ENCODE measurements around the gene SIGLEC1. TPM values are rescaled to one million over a fixed set of nuclear protein-coding genes. Genes with fewer than 3 reads are reported as not detected.

Gene SIGLEC1
- total RNA-seq, 2 experiments from 2014 or later: 0.03 TPM; not detected in 1

- H3K9me3 Mint-ChIP-seq: no peaks in the 10 kb centered on the region
- ChIA-PET CTCF (interaction anchor here (1.3 to 1.8 kb wide), 2 partner anchors 9 to 10 kb away, joined by 5 to 8 read pairs; no protein-coding TSS in a partner anchor), POLR2A (no interaction called here)
- DNase-seq: no peak
- peaks cover 1% of the 10 kb centered on the region for H3K27me3 Mint-ChIP-seq
- H3K27ac Mint-ChIP-seq: no peak overlapping the region
- H3K36me3 Mint-ChIP-seq (ENCODE audit: low read depth): no peaks in the 10 kb centered on the region
- H3K4me1 Mint-ChIP-seq: no peaks in the 10 kb centered on the region
- no peak overlapping the region for H3K4me3 Mint-ChIP-seq
These were observed 11.1 kb downstream of the SIGLEC1 start for GRCh38 chr20:3701061-3701998.

- Mint-ChIP-seq H3K9me3 (no peaks in the 10 kb centered on the region), H3K27ac (no peak overlapping the region), H3K36me3 (ENCODE audit: low read depth) (no peaks in the 10 kb centered on the region), H3K27me3 (no peaks in the 10 kb centered on the region), H3K4me1 (no peaks in the 10 kb centered on the region), H3K4me3 (no peak overlapping the region)
- CTCF ChIA-PET: interaction anchor here (1.2 kb wide), 1 partner anchor 12 kb away, joined by 3 read pairs; no protein-coding TSS in a partner anchor
- POLR2A ChIA-PET: no interaction called here
- DNase-seq: no peak
These were observed 13.4 kb downstream of the SIGLEC1 start for GRCh38 chr20:3699037-3699436.

GRCh38 chr20:3698591-3699001 lies 13.8 kb downstream of the SIGLEC1 start:
- H3K4me3 Mint-ChIP-seq: no peak overlapping the region
- no peaks in the 10 kb centered on the region for H3K9me3 Mint-ChIP-seq
- ChIA-PET POLR2A (no interaction called here), CTCF (interaction anchor here (1.0 to 1.2 kb wide), 2 partner anchors 9 to 13 kb away, joined by 3 read pairs; no protein-coding TSS in a partner anchor)
- no peak overlapping the region for H3K27ac Mint-ChIP-seq
- no peaks in the 10 kb centered on the region for H3K36me3 Mint-ChIP-seq (ENCODE audit: low read depth)
- no peak for DNase-seq
- no peaks in the 10 kb centered on the region for H3K27me3 Mint-ChIP-seq
- no peaks in the 10 kb centered on the region for H3K4me1 Mint-ChIP-seq

DNA sequence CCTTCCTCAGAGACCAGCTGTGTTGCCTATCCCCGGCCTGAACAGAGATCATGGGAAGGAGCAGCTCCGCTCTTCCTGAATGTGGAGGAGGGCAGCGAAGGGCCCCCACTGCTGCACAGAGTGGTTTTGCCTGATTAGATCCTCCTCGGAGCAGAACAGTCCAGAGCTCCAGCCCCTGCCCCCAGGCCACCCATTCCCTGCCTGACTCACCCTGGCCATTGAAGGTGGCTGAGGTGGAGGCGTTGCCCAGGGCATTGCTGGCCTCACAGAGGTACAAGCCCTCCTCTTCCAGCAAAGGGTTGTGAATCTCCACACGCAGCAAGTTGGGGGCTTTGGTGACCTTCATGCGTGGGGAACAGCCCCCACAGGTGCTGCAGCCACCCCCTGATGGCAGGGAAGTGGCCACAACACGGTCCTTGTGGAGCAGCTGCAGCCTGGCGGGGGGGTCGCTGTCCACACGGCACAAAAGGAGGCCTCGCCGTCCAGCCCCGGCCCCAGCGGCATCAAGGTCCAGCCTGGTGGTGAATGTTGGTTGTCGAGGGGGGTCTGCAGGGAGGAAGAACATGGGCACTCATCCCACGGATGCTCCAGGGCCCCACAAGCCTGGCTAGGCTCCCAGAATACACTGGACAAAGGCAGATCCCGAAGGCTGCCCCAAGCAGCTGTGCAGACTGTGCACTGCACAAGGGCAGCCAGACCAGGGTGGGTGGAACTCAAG lies 14.7 kb downstream of the SIGLEC1 start:
- ChIA-PET CTCF (interaction anchor here (1.0 to 1.4 kb wide), 3 partner anchors 10 to 38 kb away, joined by 3 read pairs; no protein-coding TSS in a partner anchor), POLR2A (no interaction called here)
- H3K36me3 Mint-ChIP-seq (ENCODE audit: low read depth): no peaks in the 10 kb centered on the region
- H3K27ac Mint-ChIP-seq: no peak overlapping the region
- DNase-seq: no peak
- no peaks in the 10 kb centered on the region for H3K4me1 Mint-ChIP-seq
- no peaks in the 10 kb centered on the region for H3K9me3 Mint-ChIP-seq
- H3K27me3 Mint-ChIP-seq: no peaks in the 10 kb centered on the region
- H3K4me3 Mint-ChIP-seq: no peak overlapping the region

DNA sequence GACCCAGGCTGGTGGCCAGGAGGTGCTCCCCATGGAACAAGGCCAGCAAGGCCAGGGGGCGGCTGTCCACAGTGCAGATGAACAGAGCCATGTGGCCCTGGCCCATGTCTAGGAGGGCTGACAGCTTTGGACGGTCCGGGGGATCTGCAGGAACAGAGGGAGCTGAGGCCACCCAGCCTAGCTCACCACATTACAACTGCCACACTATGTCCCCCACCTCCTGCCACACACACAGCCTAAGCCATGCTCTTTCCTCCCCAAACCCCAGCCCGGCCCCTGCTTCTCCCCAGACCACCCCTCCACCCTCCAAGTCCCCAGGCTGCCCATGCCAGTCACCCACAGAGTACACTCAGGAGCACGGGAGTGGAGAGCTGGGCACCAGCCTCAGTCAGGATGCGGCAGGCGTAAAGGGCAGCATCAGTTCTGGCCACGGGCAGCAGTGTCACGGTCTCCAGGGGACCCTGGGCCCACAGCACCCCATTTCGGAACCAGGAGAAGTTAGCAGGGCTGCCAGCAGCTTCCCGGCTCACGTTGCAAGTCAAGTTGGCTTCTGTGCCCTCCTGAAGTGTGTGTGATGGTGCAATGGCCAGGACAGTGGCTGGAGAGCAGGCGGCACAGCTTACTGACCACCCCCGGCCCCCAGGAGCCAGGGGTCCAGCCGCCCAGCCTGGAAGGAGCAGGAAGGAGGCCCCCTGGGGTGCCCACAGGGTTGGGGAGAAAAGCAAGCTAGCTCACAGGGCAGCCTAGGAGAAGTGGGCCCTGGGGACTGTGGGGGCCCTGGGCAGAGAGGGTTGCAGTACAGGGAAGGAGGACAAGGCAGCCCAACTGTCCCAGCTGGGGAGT lies 15.4 kb downstream of the SIGLEC1 start:
- H3K4me3 Mint-ChIP-seq: no peak overlapping the region
- ChIA-PET POLR2A (interaction anchor here (0.7 kb wide), 1 partner anchor 285 kb away, joined by 3 read pairs; no protein-coding TSS in a partner anchor), CTCF (interaction anchor here (0.6 to 1.5 kb wide), 8 partner anchors 14 to 450 kb away, joined by 3 to 7 read pairs (median 3); no protein-coding TSS in a partner anchor)
- no peak overlapping the region for H3K27ac Mint-ChIP-seq
- no peaks in the 10 kb centered on the region for H3K4me1 Mint-ChIP-seq
- no peaks in the 10 kb centered on the region for H3K9me3 Mint-ChIP-seq
- DNase-seq: no peak
- H3K36me3 Mint-ChIP-seq (ENCODE audit: low read depth): no peaks in the 10 kb centered on the region
- H3K27me3 Mint-ChIP-seq: no peaks in the 10 kb centered on the region

DNA sequence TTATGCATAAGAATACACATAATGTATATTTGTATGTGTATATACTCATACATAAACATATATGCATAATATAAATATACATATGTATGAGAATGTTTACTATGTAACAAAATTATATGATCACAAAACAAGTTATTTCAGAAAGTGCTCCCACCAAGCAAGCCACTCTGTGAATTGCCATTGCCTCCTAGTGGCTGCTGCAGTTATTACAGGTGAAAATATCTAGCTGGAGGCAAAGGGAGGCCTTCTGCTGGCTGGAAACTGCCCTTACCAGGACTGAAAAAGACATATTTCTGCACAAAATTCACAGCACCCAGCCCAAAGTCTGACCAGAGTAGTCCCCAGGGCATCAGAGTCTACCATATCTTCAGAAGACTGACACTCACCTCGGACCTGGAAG lies 16.2 kb downstream of the SIGLEC1 start:
- ChIA-PET CTCF (interaction anchor here (0.6 to 1.5 kb wide), 8 partner anchors 15 to 449 kb away, joined by 3 to 7 read pairs (median 3); no protein-coding TSS in a partner anchor), POLR2A (interaction anchor here (0.7 kb wide), 1 partner anchor 286 kb away, joined by 3 read pairs; no protein-coding TSS in a partner anchor)
- no peaks in the 10 kb centered on the region for H3K36me3 Mint-ChIP-seq (ENCODE audit: low read depth)
- no peak overlapping the region for H3K27ac Mint-ChIP-seq
- DNase-seq: no peak
- H3K27me3 Mint-ChIP-seq: no peaks in the 10 kb centered on the region
- no peaks in the 10 kb centered on the region for H3K9me3 Mint-ChIP-seq
- no peaks in the 10 kb centered on the region for H3K4me1 Mint-ChIP-seq
- no peak overlapping the region for H3K4me3 Mint-ChIP-seq

GRCh38 chr20:3694864-3695263 lies 17.5 kb downstream of the SIGLEC1 start:
- Mint-ChIP-seq H3K4me1 (no peaks in the 10 kb centered on the region), H3K9me3 (no peaks in the 10 kb centered on the region), H3K27me3 (no peaks in the 10 kb centered on the region), H3K4me3 (no peak overlapping the region), H3K36me3 (ENCODE audit: low read depth) (no peaks in the 10 kb centered on the region), H3K27ac (no peak overlapping the region)
- ChIA-PET CTCF (interaction anchor here (0.6 to 2.3 kb wide), 4 partner anchors 16 to 79 kb away, joined by 3 to 10 read pairs (median 4); no protein-coding TSS in a partner anchor), POLR2A (no interaction called here)
- DNase-seq: no peak

DNA sequence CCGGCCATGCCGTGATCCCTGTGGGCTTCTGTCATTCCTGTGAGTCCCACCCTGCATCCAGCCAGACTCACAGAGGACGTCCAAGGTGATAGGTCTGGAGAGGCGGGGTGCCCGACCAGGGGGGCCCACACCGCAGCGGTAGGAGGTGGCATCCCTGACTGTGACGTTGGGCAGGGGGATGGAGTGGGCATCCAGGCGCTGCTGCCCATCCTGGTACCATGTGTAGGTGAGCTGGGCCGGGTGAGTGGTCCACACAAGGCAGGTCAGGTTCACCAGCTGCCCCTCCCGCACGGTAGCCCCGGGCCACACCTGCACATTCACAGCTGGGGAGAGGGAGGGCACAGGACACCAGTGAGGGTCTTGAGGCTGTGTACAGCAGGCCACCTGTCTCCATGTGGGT lies 19.0 kb downstream of the SIGLEC1 start:
- Mint-ChIP-seq H3K27ac (no peak overlapping the region), H3K9me3 (no peaks in the 10 kb centered on the region), H3K4me3 (no peak overlapping the region), H3K27me3 (no peaks in the 10 kb centered on the region), H3K36me3 (ENCODE audit: low read depth) (no peaks in the 10 kb centered on the region), H3K4me1 (no peaks in the 10 kb centered on the region)
- CTCF ChIA-PET: interaction anchor here (0.6 to 1.4 kb wide), 2 partner anchors 11 to 17 kb away, joined by 4 to 5 read pairs; no protein-coding TSS in a partner anchor
- no peak for DNase-seq
- POLR2A ChIA-PET: no interaction called here

DNA sequence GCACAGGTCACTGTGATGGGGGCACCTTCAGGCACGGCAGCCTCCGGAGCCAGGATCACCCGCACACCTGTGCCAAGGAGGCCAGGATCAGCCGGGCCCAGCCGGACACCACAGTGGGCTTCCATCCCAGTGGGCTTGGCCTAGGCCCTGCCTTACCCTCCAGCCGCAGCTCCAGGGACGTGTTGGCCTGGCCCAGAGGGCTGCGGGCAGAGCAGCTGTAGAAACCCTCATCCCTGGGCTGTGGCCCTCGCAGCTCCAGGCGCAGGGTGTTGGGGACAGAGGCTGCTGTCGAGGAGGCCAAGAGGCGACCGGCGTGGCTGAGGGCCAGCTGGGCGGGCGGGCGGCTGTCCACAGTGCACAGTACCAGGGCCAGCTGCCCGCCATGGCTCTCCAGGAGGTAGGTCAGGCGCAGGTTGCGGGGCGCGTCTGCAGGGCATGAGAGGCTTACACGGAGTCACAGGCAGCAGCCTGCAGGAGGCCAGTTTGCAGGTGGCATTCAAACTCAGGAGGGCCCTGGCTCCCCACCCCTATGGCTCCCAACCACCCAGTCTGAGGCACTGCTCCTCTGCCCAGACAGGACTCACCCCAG lies 19.6 kb downstream of the SIGLEC1 start:
- ChIA-PET CTCF (interaction anchor here (0.6 kb wide), 1 partner anchor 10 kb away, joined by 5 read pairs; no protein-coding TSS in a partner anchor), POLR2A (no interaction called here)
- Mint-ChIP-seq H3K36me3 (ENCODE audit: low read depth) (no peaks in the 10 kb centered on the region), H3K9me3 (no peaks in the 10 kb centered on the region), H3K27ac (no peak overlapping the region), H3K4me3 (no peak overlapping the region), H3K27me3 (peaks cover 5% of the 10 kb centered on the region), H3K4me1 (no peaks in the 10 kb centered on the region)
- DNase-seq: no peak

GRCh38 chr20:3691897-3692296 lies 20.5 kb downstream of the SIGLEC1 start:
- ChIA-PET CTCF (no interaction called here), POLR2A (no interaction called here)
- Mint-ChIP-seq H3K36me3 (ENCODE audit: low read depth) (no peaks in the 10 kb centered on the region), H3K4me1 (no peaks in the 10 kb centered on the region), H3K4me3 (no peak overlapping the region), H3K9me3 (no peaks in the 10 kb centered on the region), H3K27ac (no peak overlapping the region), H3K27me3 (peaks cover 6% of the 10 kb centered on the region)
- no peak for DNase-seq

- no peak for DNase-seq
- H3K9me3 Mint-ChIP-seq: no peaks in the 10 kb centered on the region
- ChIA-PET POLR2A (no interaction called here), CTCF (interaction anchor here (0.7 kb wide), 2 partner anchors 14 to 738 kb away, joined by 3 read pairs; no protein-coding TSS in a partner anchor)
- no peak overlapping the region for H3K27ac Mint-ChIP-seq
- no peaks in the 10 kb centered on the region for H3K4me1 Mint-ChIP-seq
- H3K4me3 Mint-ChIP-seq: no peak overlapping the region
- H3K27me3 Mint-ChIP-seq: peaks cover 11% of the 10 kb centered on the region
- no peaks in the 10 kb centered on the region for H3K36me3 Mint-ChIP-seq (ENCODE audit: low read depth)
These were observed 21.1 kb downstream of the SIGLEC1 start for GRCh38 chr20:3691306-3691705.

DNA sequence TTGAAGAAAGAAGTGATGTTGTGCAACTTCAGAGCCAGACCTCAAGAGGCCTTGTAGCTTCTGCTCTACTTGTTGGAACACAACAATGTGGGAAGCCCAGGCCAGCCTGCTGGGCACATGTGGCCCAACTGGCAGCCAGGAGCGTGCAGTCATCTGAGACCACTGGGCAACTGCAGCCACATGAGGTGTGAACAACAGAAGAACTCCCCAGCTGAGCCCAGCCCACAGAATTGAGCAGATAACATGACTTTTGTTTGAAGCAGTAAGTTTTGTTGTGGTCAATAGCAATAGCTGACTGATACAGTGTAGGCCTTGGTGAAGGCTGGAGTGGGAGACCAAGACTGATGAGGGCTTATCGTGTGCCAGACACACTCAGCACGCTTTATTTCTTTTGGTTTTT lies 22.0 kb downstream of the SIGLEC1 start:
- Mint-ChIP-seq H3K9me3 (no peaks in the 10 kb centered on the region), H3K4me1 (no peaks in the 10 kb centered on the region), H3K27me3 (peaks cover 12% of the 10 kb centered on the region), H3K36me3 (ENCODE audit: low read depth) (no peaks in the 10 kb centered on the region), H3K4me3 (no peak overlapping the region), H3K27ac (no peak overlapping the region)
- no peak for DNase-seq
- ChIA-PET CTCF (interaction anchor here (0.7 kb wide), 2 partner anchors 13 to 739 kb away, joined by 3 read pairs; no protein-coding TSS in a partner anchor), POLR2A (no interaction called here)

All from activated CD4-positive, alpha-beta memory T cell treated with anti-CD3 and anti-CD28 coated beads, Interleukin-2, amount 10 ng/mL, durations not matched to agents 7 days and 5 days (primary cell).